GM19463 (cell line): ENCODE results near the gene C11orf87.

Experiments
- ATAC-seq: cut with Tn5 transposase; IDR thresholded peaks from one replicate; pipeline ENCODE4 v1.9.1; 2021; ENCODE audit warnings: mild to moderate bottlenecking, moderate library complexity; ENCODE audit not compliant: unreplicated experiment

Gene C11orf87

DNA sequence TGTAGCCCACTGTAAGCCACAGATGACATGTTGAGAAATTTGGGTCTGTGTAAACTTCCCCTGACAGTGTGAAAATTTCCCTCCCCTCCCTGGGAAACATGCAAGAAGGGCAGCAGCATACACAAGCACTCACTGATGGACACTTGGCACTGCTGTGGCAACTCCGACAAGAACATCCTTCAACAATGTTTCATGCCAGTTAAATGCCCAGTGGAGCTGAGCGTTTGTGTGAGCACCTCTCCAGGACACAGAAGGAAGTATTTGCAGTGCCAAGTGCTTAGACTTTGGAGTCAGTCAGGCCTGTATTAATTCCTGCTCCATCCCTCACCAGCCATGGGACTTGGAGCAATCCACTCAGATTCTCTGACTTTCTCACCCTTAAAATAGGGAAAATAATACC, 17.7 kb downstream of the C11orf87 start:
- no peak for ATAC-seq

DNA sequence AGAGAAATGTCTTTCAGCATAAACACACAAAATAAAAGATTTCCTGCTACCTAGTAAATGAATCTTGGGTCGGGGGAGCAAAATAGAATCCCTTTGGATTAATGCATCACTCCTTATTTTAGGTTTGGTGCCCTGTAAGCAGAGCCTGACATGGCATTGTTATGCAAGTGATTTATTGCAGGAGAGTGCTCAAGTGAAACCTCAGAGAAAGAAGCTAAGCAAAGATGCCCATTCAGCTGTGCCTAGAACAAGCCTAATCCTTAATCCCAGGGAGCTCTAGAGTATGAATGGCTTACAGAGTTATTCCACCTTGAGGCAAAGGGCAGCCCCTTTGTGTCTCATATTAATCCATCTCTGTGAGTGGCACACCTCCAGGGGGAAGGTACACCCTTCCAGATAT, 21.1 kb downstream of the C11orf87 start:
- ATAC-seq: no peak

DNA sequence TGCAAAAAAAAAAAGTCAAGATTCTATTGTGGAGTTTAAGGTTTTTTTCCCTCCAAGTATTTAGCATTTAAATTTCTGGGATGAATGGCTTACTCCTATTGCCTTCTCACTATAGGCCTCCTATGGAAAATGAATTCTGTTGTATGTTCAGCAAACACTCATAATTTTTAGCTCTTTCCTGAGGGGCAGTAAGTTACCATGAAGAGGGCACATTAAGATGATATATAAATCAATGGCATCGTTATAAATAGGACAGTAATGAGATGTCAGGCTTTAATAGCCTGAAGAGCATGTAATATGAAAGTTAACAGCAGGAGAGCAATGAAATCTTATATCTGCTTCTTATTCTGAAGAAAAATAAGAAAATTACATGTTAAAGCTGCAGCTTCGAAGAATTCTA, 32.9 kb downstream of the C11orf87 start:
- no peak for ATAC-seq
